Prostate gland (tissue), 2 donors: ENCODE results near the gene MYRF. TPM values are rescaled to one million over a fixed set of nuclear protein-coding genes. Genes with fewer than 3 reads are reported as not detected.

ENCODE experiments used
- DNase-seq: peaks from one replicate; pipeline ENCODE4 v3.0.0-alpha.2; 2019; ENCODE audit warnings: low spot score
- H3K27ac ChIP-seq, 2 donors: fragments of 200-600 bp; sonication (generic); 2 replicates each; pipeline ENCODE4 v1.5.1; 2017 to 2019
- H3K27me3 ChIP-seq: fragments of 200-600 bp; sonication (generic); replicated peaks from 2 replicates; pipeline ENCODE4 v1.5.1; 2019; ENCODE audit not compliant: insufficient read depth
- H3K36me3 ChIP-seq, 2 donors: fragments of 200-600 bp; sonication (generic); 1 replicate in 1 of 2; 2 replicates in 1 of 2; pipeline versions ENCODE4 v1.5.1 to v1.8.1; 2017 to 2019
- H3K4me1 ChIP-seq: fragments of 200-600 bp; sonication (generic); replicated peaks from 2 replicates; pipeline ENCODE4 v1.5.1; 2019
- H3K4me3 ChIP-seq, 2 donors: fragments of 200-600 bp; sonication (generic); 2 replicates each; pipeline ENCODE4 v1.5.1; 2017 to 2019
- H3K9me3 ChIP-seq: fragments of 200-600 bp; sonication (generic); 2 replicates; pipeline ENCODE4 v1.5.1; 2017
- CTCF ChIP-seq, 4 experiments: fragments of 200-600 bp in 2 of 4; fragments of 450-650 bp in 2 of 4; sonication (generic) in 2 of 4; IDR thresholded peaks; 1 replicate in 3 of 4; 2 replicates in 1 of 4; pipeline ENCODE4 v1.5.1; 2016 to 2019; ENCODE audit warnings: antibody characterized with exemption in 4 of 4, mild to moderate bottlenecking in 2 of 4, moderate library complexity in 2 of 4
- POLR2A ChIP-seq: fragments of 450-650 bp; IDR thresholded peaks from one replicate; pipeline ENCODE4 v1.6.1; 2016; ENCODE audit warnings: antibody characterized with exemption, mild to moderate bottlenecking
- POLR2AphosphoS5 ChIP-seq: sonication (generic); formaldehyde crosslinking; IDR thresholded peaks from one replicate; pipeline ENCODE4 v1.6.1; 2017; ENCODE audit warnings: antibody characterized with exemption
- WGBS: methylation state at CpG from one replicate; pipeline ENCODE4 v1.1.5; 2018; 5-methylcytosine and 5-hydroxymethylcytosine counted together
- intact Hi-C: fragments of 100-400 bp; cut with DNase I; formaldehyde crosslinking; loops from one replicate; pipeline ENCODE4 v1.14.2; 2022
- total RNA-seq, 2 donors: library from RNA; depleted of rRNA; stranded (reverse); fragments of >200 nt; gene quantifications; one replicate each; pipeline ENCODE4 v1.1.0, GENCODE V29; 2016

MYRF gene
- total RNA-seq, 2 donors from 2014 or later, result 0.77 to 3.4 TPM

- no peak for DNase-seq
- Histone ChIP-seq H3K27ac (no peak overlapping the region), H3K4me3 (no peak overlapping the region), H3K4me1 (no peaks in the 10 kb centered on the region), H3K27me3 (no peaks in the 10 kb centered on the region), H3K9me3 (no peaks in the 10 kb centered on the region), H3K36me3 (no peaks in the 10 kb centered on the region)
- intact Hi-C loops, result no loop called here
- 78% methylated on average over 8 of the region's 15 CpGs for WGBS
- TF ChIP-seq POLR2A, result no peak
- TF ChIP-seq CTCF (IDR thresholded peaks at IDR 0.05), result no peak
- no peak for TF ChIP-seq POLR2AphosphoS5
Observed at GRCh38 chr11:61757213-61757862, 4.9 kb downstream of the MYRF start.

- H3K27ac ChIP-seq, result no peak overlapping the region
Observed at GRCh38 chr11:61760946-61761345, 8.5 kb downstream of the MYRF start.

GRCh38 chr11:61761440-61762222 is 9.2 kb downstream of the MYRF start:
- DNase-seq, result no peak
- WGBS, result 82% methylated on average over 11 of the region's 11 CpGs
- Histone ChIP-seq H3K4me3 (no peak overlapping the region), H3K27ac (no peak overlapping the region), H3K27me3 (no peaks in the 10 kb centered on the region), H3K9me3 (no peaks in the 10 kb centered on the region), H3K4me1 (no peaks in the 10 kb centered on the region), H3K36me3 (no peaks in the 10 kb centered on the region)
- TF ChIP-seq POLR2AphosphoS5, result no peak
- no peak for TF ChIP-seq POLR2A
- no peak for TF ChIP-seq CTCF (IDR thresholded peaks at IDR 0.05)
- intact Hi-C loops, result no loop called here

More at GRCh38 chr11:61760946-61761345, 8.5 kb downstream of the MYRF start:
- Histone ChIP-seq H3K27me3 (no peaks in the 10 kb centered on the region), H3K9me3 (no peaks in the 10 kb centered on the region), H3K36me3 (no peaks in the 10 kb centered on the region), H3K4me1 (no peaks in the 10 kb centered on the region), H3K4me3 (no peak overlapping the region)
- intact Hi-C loops, result no loop called here
- 59% methylated on average over 10 of the region's 13 CpGs for WGBS
- TF ChIP-seq POLR2A, result no peak
- no peak for TF ChIP-seq POLR2AphosphoS5
- no peak for TF ChIP-seq CTCF (IDR thresholded peaks at IDR 0.05)
- DNase-seq, result no peak

- intact Hi-C loops, result no loop called here
Observed at GRCh38 chr11:61762223-61762615, 9.8 kb downstream of the MYRF start.

More at GRCh38 chr11:61762223-61762615, 9.8 kb downstream of the MYRF start:
- H3K27ac ChIP-seq, result no peak overlapping the region
- no peaks in the 10 kb centered on the region for H3K4me1 ChIP-seq
- no peak for DNase-seq
- no peaks in the 10 kb centered on the region for H3K27me3 ChIP-seq
- 82% methylated on average over 10 of the region's 10 CpGs for WGBS
- no peaks in the 10 kb centered on the region for H3K9me3 ChIP-seq
- H3K36me3 ChIP-seq, result no peaks in the 10 kb centered on the region
- no peak overlapping the region for H3K4me3 ChIP-seq
- no peak for TF ChIP-seq POLR2A
- TF ChIP-seq CTCF (IDR thresholded peaks at IDR 0.05), result no peak
- no peak for TF ChIP-seq POLR2AphosphoS5
